ENCODE results near the gene NTMT1. TPM values are rescaled to one million over a fixed set of nuclear protein-coding genes. Genes with fewer than 3 reads are reported as not detected.

The NTMT1 gene
- total and polyA plus RNA-seq, 3 experiments from 2014 or later: 48.6 to 68.9 (median 65.5) TPM

GRCh38 chr9:129583308-129584038, 42.5 kb upstream of the NTMT1 start:
- no peak overlapping the region for H3K4me3 ChIP-seq (ENCODE audit: low read length)
- Mint-ChIP-seq H3K36me3 (no peaks in the 10 kb centered on the region), H3K9me3 (no peaks in the 10 kb centered on the region), H3K27ac (peak overlapping the region in 4 of 8 donors; percentile 66 to 87 (median 73)), H3K27me3 (peaks cover 0 to 5% of the 10 kb centered on the region in 2 donors), H3K4me3 (no peak overlapping the region), H3K4me1 (peaks cover 63 to 69% (median 67%) of the 10 kb centered on the region in 3 donors)
- H3K4me1 ChIP-seq (ENCODE audit: insufficient read depth, low read length): peaks cover 39% of the 10 kb centered on the region
- no peaks in the 10 kb centered on the region for H3K27me3 ChIP-seq (ENCODE audit: insufficient read depth, low read length, poor library complexity, severe bottlenecking)
- H3K27ac ChIP-seq (ENCODE audit: low read depth, low read length): no peak overlapping the region
- CTCF ChIA-PET: interaction anchor here (0.8 to 2.6 kb wide), 5 partner anchors 14 to 445 kb away, joined by 3 to 7 read pairs (median 4); no protein-coding TSS in a partner anchor
- H3K9me3 ChIP-seq (ENCODE audit: low read length): no peaks in the 10 kb centered on the region
- H3K36me3 ChIP-seq (ENCODE audit: insufficient read depth, low read length): no peaks in the 10 kb centered on the region
- POLR2A ChIA-PET: interaction anchor here (1.0 to 1.3 kb wide), 2 partner anchors 146 to 263 kb away, joined by 3 read pairs; no protein-coding TSS in a partner anchor
- no peak for DNase-seq

- no peak overlapping the region for H3K27ac ChIP-seq (ENCODE audit: low read depth, low read length)
- H3K9me3 ChIP-seq (ENCODE audit: low read length): no peaks in the 10 kb centered on the region
- H3K9me3 Mint-ChIP-seq: no peaks in the 10 kb centered on the region
- H3K36me3 ChIP-seq (ENCODE audit: insufficient read depth, low read length): no peaks in the 10 kb centered on the region
- no peak overlapping the region for H3K4me3 ChIP-seq (ENCODE audit: low read length)
- H3K4me1 Mint-ChIP-seq: peaks cover 62 to 67% (median 66%) of the 10 kb centered on the region in 3 donors
- peak overlapping the region in 7 of 8 donors; percentile 8 to 88 (median 82) for H3K27ac Mint-ChIP-seq
- H3K27me3 Mint-ChIP-seq: peaks cover 5% of the 10 kb centered on the region in 2 donors
- peak overlapping the region in 2 of 7 donors; percentile 37 to 65 for H3K4me3 Mint-ChIP-seq
- peaks cover 39% of the 10 kb centered on the region for H3K4me1 ChIP-seq (ENCODE audit: insufficient read depth, low read length)
- H3K36me3 Mint-ChIP-seq: no peaks in the 10 kb centered on the region
- CTCF ChIA-PET: interaction anchor here (1.3 to 2.6 kb wide), 4 partner anchors 13 to 446 kb away, joined by 3 to 7 read pairs (median 5); no protein-coding TSS in a partner anchor
- DNase-seq: peak; percentile 26 to 71 (median 55)
- POLR2A ChIA-PET: interaction anchor here (1.0 to 1.3 kb wide), 2 partner anchors 147 to 264 kb away, joined by 3 read pairs; no protein-coding TSS in a partner anchor
- H3K27me3 ChIP-seq (ENCODE audit: insufficient read depth, low read length, poor library complexity, severe bottlenecking): no peaks in the 10 kb centered on the region
Observed at GRCh38 chr9:129584136-129584535, 41.8 kb upstream of the NTMT1 start.

DNA sequence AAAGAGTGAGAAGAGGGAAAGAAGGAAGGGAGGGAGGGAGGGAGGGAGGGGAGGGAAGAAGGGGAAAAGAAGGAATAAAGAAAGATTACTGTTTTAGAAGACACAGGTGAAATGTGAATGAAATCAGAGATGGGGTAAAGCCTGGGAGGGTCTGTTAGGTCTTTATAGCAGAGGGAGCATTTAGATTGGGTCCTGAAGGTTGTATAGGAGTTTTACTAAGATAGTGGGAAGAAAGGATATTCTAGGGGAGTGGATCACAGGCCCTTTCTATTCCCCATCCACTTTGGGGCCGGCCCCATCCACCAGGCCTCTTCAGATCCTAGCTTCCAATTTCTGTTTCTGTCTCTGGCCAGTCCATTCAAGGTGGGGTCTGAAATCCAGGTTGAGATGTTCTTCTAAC, 40.6 kb upstream of the NTMT1 start:
- no peaks in the 10 kb centered on the region for H3K36me3 Mint-ChIP-seq
- H3K4me3 Mint-ChIP-seq: no peak overlapping the region
- H3K27ac ChIP-seq (ENCODE audit: low read depth, low read length): no peak overlapping the region
- no peaks in the 10 kb centered on the region for H3K27me3 ChIP-seq (ENCODE audit: insufficient read depth, low read length, poor library complexity, severe bottlenecking)
- H3K9me3 Mint-ChIP-seq: no peaks in the 10 kb centered on the region
- H3K27ac Mint-ChIP-seq: peak overlapping the region in 2 of 8 donors; percentile 23 to 70
- H3K4me1 ChIP-seq (ENCODE audit: insufficient read depth, low read length): peaks cover 29% of the 10 kb centered on the region
- no peaks in the 10 kb centered on the region for H3K9me3 ChIP-seq (ENCODE audit: low read length)
- no peaks in the 10 kb centered on the region for H3K36me3 ChIP-seq (ENCODE audit: insufficient read depth, low read length)
- H3K4me3 ChIP-seq (ENCODE audit: low read length): no peak overlapping the region
- DNase-seq: no peak
- POLR2A ChIA-PET: interaction anchor here (0.5 to 1.1 kb wide), 2 partner anchors 12 to 172 kb away, joined by 3 read pairs; no protein-coding TSS in a partner anchor
- CTCF ChIA-PET: interaction anchor here (2.0 to 2.6 kb wide), 2 partner anchors 12 to 412 kb away, joined by 6 to 7 read pairs; no protein-coding TSS in a partner anchor
- H3K4me1 Mint-ChIP-seq: peaks cover 50 to 55% (median 54%) of the 10 kb centered on the region in 3 donors
- peaks cover 2 to 5% of the 10 kb centered on the region in 2 donors for H3K27me3 Mint-ChIP-seq

DNA sequence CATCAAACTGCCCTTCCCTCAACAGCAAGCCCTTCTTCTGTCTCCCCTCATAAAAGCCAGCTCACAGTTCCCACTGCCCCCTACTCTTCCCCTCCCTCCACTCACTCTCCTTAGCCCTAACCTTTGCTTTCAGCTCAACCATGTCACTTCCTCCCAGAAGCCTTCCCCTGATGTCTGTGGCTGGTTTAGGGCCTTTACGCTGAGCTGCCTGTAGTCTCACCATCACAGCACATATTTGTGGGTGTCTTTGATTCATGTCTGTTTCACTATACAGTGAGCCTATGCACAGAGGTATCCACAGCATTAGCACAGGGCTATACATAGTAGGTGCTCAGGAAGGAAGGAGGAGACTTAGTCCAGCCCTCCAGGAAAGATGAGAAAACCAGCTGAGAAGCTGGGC, 39.7 kb upstream of the NTMT1 start:
- Histone ChIP-seq H3K27ac (ENCODE audit: low read depth, low read length) (no peak overlapping the region), H3K27me3 (ENCODE audit: insufficient read depth, low read length, poor library complexity, severe bottlenecking) (no peaks in the 10 kb centered on the region), H3K4me3 (ENCODE audit: low read length) (no peak overlapping the region), H3K36me3 (ENCODE audit: insufficient read depth, low read length) (no peaks in the 10 kb centered on the region), H3K9me3 (ENCODE audit: low read length) (no peaks in the 10 kb centered on the region), H3K4me1 (ENCODE audit: insufficient read depth, low read length) (peaks cover 24% of the 10 kb centered on the region)
- Mint-ChIP-seq H3K4me3 (peak overlapping the region in 3 of 7 donors; percentile 1 to 25 (median 19)), H3K27ac (peak overlapping the region in 6 of 8 donors; percentile 30 to 90 (median 60)), H3K9me3 (no peaks in the 10 kb centered on the region), H3K27me3 (peaks cover 4 to 9% of the 10 kb centered on the region in 2 donors), H3K36me3 (no peaks in the 10 kb centered on the region), H3K4me1 (peaks cover 45 to 50% (median 45%) of the 10 kb centered on the region in 3 donors)
- ChIA-PET CTCF (interaction anchor here (0.8 kb wide), 1 partner anchor 151 kb away, joined by 3 read pairs; no protein-coding TSS in a partner anchor), POLR2A (interaction anchor here (0.8 kb wide), 1 partner anchor 40 kb away, joined by 3 read pairs; the partner anchor contains the start of gene NTMT1)
- DNase-seq: peak in 1 of 5 donors; percentile 19

DNA sequence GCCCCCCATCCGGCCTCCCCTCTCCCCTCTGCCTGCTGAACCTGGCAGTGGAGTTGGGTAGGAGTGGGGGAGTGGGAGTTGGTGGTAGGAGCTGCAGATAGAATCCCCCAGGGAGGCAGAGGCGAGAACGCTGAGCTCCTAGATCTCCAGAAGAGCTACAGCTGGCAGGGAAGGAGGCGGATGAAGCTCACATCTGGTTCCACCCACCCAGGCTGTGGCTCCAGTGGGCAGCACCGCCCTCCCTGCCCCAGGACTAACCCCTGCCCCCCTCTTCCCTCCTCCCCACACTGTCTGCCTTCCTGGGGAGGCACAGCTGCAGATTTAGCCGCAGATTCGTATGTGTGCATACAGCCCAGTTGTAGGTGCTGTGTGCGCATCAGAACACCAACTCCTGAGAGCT, 39.3 kb upstream of the NTMT1 start:
- Mint-ChIP-seq H3K4me1 (peaks cover 43 to 48% (median 45%) of the 10 kb centered on the region in 3 donors), H3K4me3 (peak overlapping the region in 1 of 7 donors; percentile 32), H3K27ac (peak overlapping the region in 7 of 8 donors; percentile 27 to 90 (median 70)), H3K9me3 (no peaks in the 10 kb centered on the region), H3K27me3 (peaks cover 4 to 9% of the 10 kb centered on the region in 2 donors), H3K36me3 (no peaks in the 10 kb centered on the region)
- no peaks in the 10 kb centered on the region for H3K27me3 ChIP-seq (ENCODE audit: insufficient read depth, low read length, poor library complexity, severe bottlenecking)
- CTCF ChIA-PET: interaction anchor here (0.8 kb wide), 1 partner anchor 151 kb away, joined by 3 read pairs; no protein-coding TSS in a partner anchor
- DNase-seq: peak in 2 of 5 donors; percentile 19 to 35
- H3K9me3 ChIP-seq (ENCODE audit: low read length): no peaks in the 10 kb centered on the region
- H3K4me3 ChIP-seq (ENCODE audit: low read length): no peak overlapping the region
- H3K4me1 ChIP-seq (ENCODE audit: insufficient read depth, low read length): peaks cover 24% of the 10 kb centered on the region
- POLR2A ChIA-PET: interaction anchor here (0.8 kb wide), 1 partner anchor 39 kb away, joined by 3 read pairs; the partner anchor contains the start of gene NTMT1
- no peaks in the 10 kb centered on the region for H3K36me3 ChIP-seq (ENCODE audit: insufficient read depth, low read length)
- H3K27ac ChIP-seq (ENCODE audit: low read depth, low read length): no peak overlapping the region

DNA sequence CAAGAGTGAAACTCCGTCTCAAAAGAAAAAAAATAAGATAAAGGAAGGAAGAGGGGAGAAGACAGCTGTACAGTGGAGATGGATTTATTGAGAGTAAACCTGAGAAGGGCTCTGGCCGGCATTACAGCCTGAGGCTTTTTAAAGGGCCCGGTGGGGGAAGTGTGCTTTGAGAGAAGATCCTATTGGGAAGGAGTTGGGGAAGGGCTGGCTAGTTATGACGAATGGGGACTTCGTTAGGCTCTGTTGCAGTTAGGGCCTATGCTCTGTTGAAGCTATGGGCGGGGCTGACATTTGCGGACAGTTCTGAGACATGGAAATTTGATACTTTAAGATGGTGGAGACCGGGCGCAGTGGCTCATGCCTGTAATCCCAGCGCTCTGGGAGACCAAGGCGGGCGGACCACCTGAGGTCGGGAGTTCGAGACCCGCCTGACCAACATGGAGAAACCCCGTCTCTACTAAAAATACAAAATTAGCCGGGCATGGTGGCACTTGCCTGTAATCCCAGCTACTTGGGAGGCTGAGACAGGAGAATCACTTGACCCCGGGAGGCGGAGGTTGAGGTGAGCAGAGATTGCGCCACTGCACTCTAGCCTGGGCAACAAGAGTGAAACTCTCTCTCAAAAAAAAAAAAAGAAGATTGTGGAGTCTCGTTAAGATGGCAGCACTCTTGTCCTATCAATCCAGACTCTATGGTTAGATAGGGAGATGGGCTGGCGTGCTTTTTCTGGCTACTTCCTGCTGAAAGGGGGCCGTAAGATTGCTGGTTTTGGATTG, 38.3 kb upstream of the NTMT1 start:
- Mint-ChIP-seq H3K9me3 (no peaks in the 10 kb centered on the region), H3K27me3 (peaks cover 4 to 9% of the 10 kb centered on the region in 2 donors), H3K27ac (peak overlapping the region in 6 of 8 donors; percentile 38 to 90 (median 74)), H3K36me3 (no peaks in the 10 kb centered on the region), H3K4me1 (peaks cover 34 to 38% (median 37%) of the 10 kb centered on the region in 3 donors), H3K4me3 (no peak overlapping the region)
- Histone ChIP-seq H3K36me3 (ENCODE audit: insufficient read depth, low read length) (no peaks in the 10 kb centered on the region), H3K9me3 (ENCODE audit: low read length) (no peaks in the 10 kb centered on the region), H3K27me3 (ENCODE audit: insufficient read depth, low read length, poor library complexity, severe bottlenecking) (no peaks in the 10 kb centered on the region), H3K27ac (ENCODE audit: low read depth, low read length) (peak overlapping the region; percentile 38), H3K4me3 (ENCODE audit: low read length) (no peak overlapping the region), H3K4me1 (ENCODE audit: insufficient read depth, low read length) (peaks cover 24% of the 10 kb centered on the region)
- ChIA-PET POLR2A (no interaction called here), CTCF (no interaction called here)
- DNase-seq: no peak

DNA sequence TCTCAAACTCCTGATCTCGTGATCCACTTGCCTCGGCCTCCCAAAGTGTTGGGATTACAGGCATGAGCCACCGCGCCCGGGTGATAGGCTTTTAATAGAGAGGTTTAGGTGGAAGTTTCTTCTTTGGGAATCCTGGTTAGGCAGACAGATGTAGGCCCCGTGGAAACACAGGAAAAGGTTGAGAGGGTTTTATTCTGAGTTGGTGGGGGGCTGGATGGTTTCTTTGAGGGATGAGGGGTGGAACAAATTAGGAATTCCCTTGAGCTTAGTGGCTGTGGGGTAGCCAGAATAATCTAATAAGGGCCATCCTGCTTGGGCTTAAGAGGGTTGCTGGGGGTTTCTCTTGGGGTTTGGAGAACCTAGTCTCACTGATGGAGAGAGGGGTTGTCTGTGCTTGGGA, 35.5 kb upstream of the NTMT1 start:
- peaks cover 8% of the 10 kb centered on the region for H3K4me1 ChIP-seq (ENCODE audit: insufficient read depth, low read length)
- no peaks in the 10 kb centered on the region for H3K9me3 ChIP-seq (ENCODE audit: low read length)
- no peak overlapping the region for H3K4me3 Mint-ChIP-seq
- H3K36me3 ChIP-seq (ENCODE audit: insufficient read depth, low read length): no peaks in the 10 kb centered on the region
- CTCF ChIA-PET: no interaction called here
- H3K27me3 ChIP-seq (ENCODE audit: insufficient read depth, low read length, poor library complexity, severe bottlenecking): no peaks in the 10 kb centered on the region
- POLR2A ChIA-PET: interaction anchor here (0.5 kb wide), 1 partner anchor 340 kb away, joined by 5 read pairs; no protein-coding TSS in a partner anchor
- H3K27me3 Mint-ChIP-seq: peaks cover 8 to 12% of the 10 kb centered on the region in 2 donors
- no peak overlapping the region for H3K27ac Mint-ChIP-seq
- H3K4me3 ChIP-seq (ENCODE audit: low read length): no peak overlapping the region
- peaks cover 17 to 26% (median 18%) of the 10 kb centered on the region in 3 donors for H3K4me1 Mint-ChIP-seq
- DNase-seq: no peak
- H3K36me3 Mint-ChIP-seq: no peaks in the 10 kb centered on the region
- no peak overlapping the region for H3K27ac ChIP-seq (ENCODE audit: low read depth, low read length)
- no peaks in the 10 kb centered on the region for H3K9me3 Mint-ChIP-seq
